KMS-11 (cell line): ENCODE data around the gene PTPRN2.

Experiments used
- H2AFZ ChIP-seq: fragments of 200-600 bp; sonication (generic); 2 replicates; pipeline ENCODE4 v1.6.1; 2016; ENCODE audit warnings: antibody characterized with exemption, mixed run types, low read depth
- H3K27ac ChIP-seq: fragments of 200-600 bp; sonication (generic); 2 replicates; pipeline ENCODE4 v1.6.1; 2016; ENCODE audit warnings: mild to moderate bottlenecking, mixed run types
- H3K27me3 ChIP-seq: fragments of 200-600 bp; sonication (generic); 2 replicates; pipeline ENCODE4 v1.6.1; 2017; ENCODE audit warnings: mild to moderate bottlenecking, low read depth, mixed run types, moderate library complexity; ENCODE audit not compliant: insufficient read depth
- H3K36me3 ChIP-seq: fragments of 200-600 bp; sonication (generic); 2 replicates; pipeline ENCODE4 v1.6.1; 2017; ENCODE audit warnings: mild to moderate bottlenecking, mixed run types; ENCODE audit not compliant: insufficient read depth
- H3K4me1 ChIP-seq: fragments of 200-600 bp; sonication (generic); 2 replicates; pipeline ENCODE4 v1.6.1; 2016; ENCODE audit warnings: mild to moderate bottlenecking, low read depth, mixed run types; ENCODE audit not compliant: poor library complexity, severe bottlenecking
- H3K4me2 ChIP-seq: fragments of 200-600 bp; sonication (generic); 2 replicates; pipeline ENCODE4 v1.7.0; 2016; ENCODE audit warnings: mild to moderate bottlenecking, mixed run types
- H3K4me3 ChIP-seq: fragments of 200-600 bp; sonication (generic); IDR thresholded peaks from 2 replicates; pipeline ENCODE4 v1.6.1; 2017; ENCODE audit warnings: low read depth, low read length, mixed read lengths; ENCODE audit not compliant: insufficient read depth
- H3K79me2 ChIP-seq: fragments of 200-600 bp; sonication (generic); 2 replicates; pipeline ENCODE4 v1.6.1; 2016; ENCODE audit warnings: low read depth, mixed run types; ENCODE audit not compliant: insufficient read depth
- H3K9ac ChIP-seq: fragments of 200-600 bp; sonication (generic); 2 replicates; pipeline ENCODE4 v1.6.1; 2016; ENCODE audit warnings: mild to moderate bottlenecking, mixed run types
- H4K20me1 ChIP-seq: fragments of 200-600 bp; sonication (generic); 2 replicates; pipeline ENCODE4 v1.6.1; 2016; ENCODE audit warnings: mild to moderate bottlenecking, mixed run types; ENCODE audit not compliant: insufficient read depth
- CTCF ChIP-seq: fragments of 200-600 bp; sonication (generic); conservative IDR thresholded peaks from 2 replicates; pipeline ENCODE4 v1.6.1; 2017; ENCODE audit warnings: low read depth, mild to moderate bottlenecking, antibody characterized with exemption, low read length, moderate library complexity, mixed read lengths

The PTPRN2 gene

GRCh38 chr7:158245724-158246041, 341.9 kb downstream of the PTPRN2 start:
- Histone ChIP-seq H3K79me2 (no peaks in the 10 kb centered on the region), H2AFZ (no peak overlapping the region), H3K27ac (no peak overlapping the region), H4K20me1 (no peaks in the 10 kb centered on the region), H3K4me3 (no peak overlapping the region), H3K27me3 (peaks cover 2% of the 10 kb centered on the region; the same call in 1 of the 2 replicates), H3K4me1 (no peaks in the 10 kb centered on the region), H3K9ac (no peak overlapping the region), H3K4me2 (no peak overlapping the region), H3K36me3 (no peaks in the 10 kb centered on the region)
- TF ChIP-seq CTCF = no peak

DNA sequence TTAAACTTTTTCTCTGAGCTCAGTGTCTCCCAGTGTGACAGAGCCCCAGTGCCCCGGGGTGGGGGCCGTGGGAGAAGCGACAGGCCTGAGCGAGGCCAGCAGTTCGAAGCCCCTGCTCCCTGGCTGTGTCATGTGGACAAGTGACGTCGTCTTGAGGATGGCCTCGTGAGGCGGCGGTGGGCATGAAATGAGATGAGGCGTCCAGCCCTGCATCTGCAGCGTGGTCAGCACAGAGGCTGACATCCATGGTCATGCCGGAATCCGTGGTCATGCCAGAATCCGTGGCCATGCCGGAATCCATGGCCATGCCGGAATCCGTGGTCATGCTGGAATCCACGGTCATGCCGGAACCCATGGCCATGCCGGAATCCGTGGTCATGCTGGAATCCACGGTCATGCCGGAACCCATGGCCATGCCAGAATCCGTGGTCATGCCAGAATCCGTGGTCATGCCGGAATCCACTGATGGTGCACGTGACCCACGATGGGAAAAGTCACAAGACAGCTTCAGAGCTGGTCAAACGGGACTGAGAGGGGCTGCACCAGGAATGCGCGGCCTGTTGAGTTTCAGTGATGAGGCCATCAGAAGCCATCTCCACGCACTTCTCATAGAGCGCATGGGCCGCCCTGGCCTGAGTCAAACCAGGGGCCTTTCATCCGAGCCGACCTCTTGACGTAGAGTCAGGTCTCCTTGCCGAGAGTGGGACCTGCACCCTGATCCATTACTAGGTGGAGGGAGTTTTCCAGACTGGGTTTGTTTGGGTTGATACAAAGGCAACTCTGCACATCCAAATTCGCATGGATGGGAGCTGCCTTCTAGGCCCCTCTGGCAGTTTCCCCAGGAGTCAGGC, 342.5 kb downstream of the PTPRN2 start:
- no peaks in the 10 kb centered on the region for H3K79me2 ChIP-seq
- H3K36me3 ChIP-seq = no peaks in the 10 kb centered on the region
- H3K4me3 ChIP-seq = no peak overlapping the region
- H2AFZ ChIP-seq = no peak overlapping the region
- H3K27ac ChIP-seq = no peak overlapping the region
- peaks cover 2% of the 10 kb centered on the region; the same call in 1 of the 2 replicates for H3K27me3 ChIP-seq
- no peak overlapping the region for H3K4me2 ChIP-seq
- TF ChIP-seq CTCF = no peak
- no peaks in the 10 kb centered on the region for H4K20me1 ChIP-seq
- H3K4me1 ChIP-seq = no peaks in the 10 kb centered on the region
- no peak overlapping the region for H3K9ac ChIP-seq

- TF ChIP-seq CTCF = no peak
- Histone ChIP-seq H3K79me2 (no peaks in the 10 kb centered on the region), H3K9ac (no peak overlapping the region), H3K36me3 (no peaks in the 10 kb centered on the region), H2AFZ (no peak overlapping the region), H3K4me3 (no peak overlapping the region), H3K4me1 (no peaks in the 10 kb centered on the region), H3K27me3 (peaks cover 2% of the 10 kb centered on the region; the same call in 1 of the 2 replicates), H3K4me2 (no peak overlapping the region), H3K27ac (no peak overlapping the region), H4K20me1 (no peaks in the 10 kb centered on the region)
These were observed 343.2 kb downstream of the PTPRN2 start for GRCh38 chr7:158244430-158244829.

- no peak for TF ChIP-seq CTCF
- H2AFZ ChIP-seq = no peak overlapping the region
- H3K36me3 ChIP-seq = no peaks in the 10 kb centered on the region
- H3K79me2 ChIP-seq = no peaks in the 10 kb centered on the region
- H3K27ac ChIP-seq = no peak overlapping the region
- H3K27me3 ChIP-seq = peaks cover 2% of the 10 kb centered on the region; the same call in 1 of the 2 replicates
- no peaks in the 10 kb centered on the region for H3K4me1 ChIP-seq
- no peaks in the 10 kb centered on the region for H4K20me1 ChIP-seq
- H3K4me3 ChIP-seq = no peak overlapping the region
- no peak overlapping the region for H3K4me2 ChIP-seq
- H3K9ac ChIP-seq = no peak overlapping the region
These were observed 345.7 kb downstream of the PTPRN2 start for GRCh38 chr7:158241919-158242318.
